ENCODE results near the gene CENPP. TPM values are rescaled to one million over a fixed set of nuclear protein-coding genes. Genes with fewer than 3 reads are reported as not detected.

CENPP gene
- total RNA-seq, 1 donor from 2014 or later, result 9.3 TPM

GRCh38 chr9:92293075-92293354, 32.7 kb upstream of the CENPP start:
- Histone ChIP-seq H3K9me3 (no peaks in the 10 kb centered on the region), H3K36me3 (peaks cover 0 to 15% of the 10 kb centered on the region in 2 donors), H3K27ac (peak overlapping the region; percentile 61), H3K27me3 (no peaks in the 10 kb centered on the region), H3K4me1 (peaks cover 22% of the 10 kb centered on the region), H3K4me3 (peak overlapping the region; percentile 72 to 74)
- TF ChIP-seq POLR2A (IDR thresholded peaks at IDR 0.05) (no peak), POLR2AphosphoS5 (IDR thresholded peaks at IDR 0.05; ENCODE audit: insufficient read depth in 1 of 2, low read depth in 1 of 2) (no peak), CTCF (IDR thresholded peaks at IDR 0.05) (no peak)
- DNase-seq (ENCODE audit: extremely low spot score in 2 of 2), result no peak
- intact Hi-C loops (cut with DNase I), result loop anchor here (10.0 kb wide), 2 partner anchors 158 to 1088 kb away; no protein-coding TSS in a partner anchor

GRCh38 chr9:92293452-92294296, 32.1 kb upstream of the CENPP start, which contains the start of gene IARS1:
TSS of gene IARS1 (minus strand) at chr9:92293697. CDS start at chr9:92289419, 4,278 bp downstream.
- Histone ChIP-seq H3K27me3 (no peaks in the 10 kb centered on the region), H3K9me3 (no peaks in the 10 kb centered on the region), H3K36me3 (peaks cover 0 to 15% of the 10 kb centered on the region in 2 donors), H3K27ac (peak within 1 kb of the TSS; percentile 61), H3K4me3 (peak within 1 kb of the TSS; percentile 72 to 74), H3K4me1 (peaks cover 22% of the 10 kb centered on the region)
- intact Hi-C loops (cut with DNase I), result loop anchor here (10.0 kb wide), 2 partner anchors 159 to 1089 kb away; no protein-coding TSS in a partner anchor
- TF ChIP-seq POLR2AphosphoS5 (IDR thresholded peaks at IDR 0.05; ENCODE audit: insufficient read depth in 1 of 2, low read depth in 1 of 2) (peak; percentile 92 to 93), CTCF (IDR thresholded peaks at IDR 0.05) (peak in 2 of 3 experiments; percentile 18 to 26), POLR2A (IDR thresholded peaks at IDR 0.05) (peak in 1 of 2 donors; percentile 30)
- peak in 1 of 2 donors; percentile 99 for DNase-seq (ENCODE audit: extremely low spot score in 2 of 2)

GRCh38 chr9:92294297-92294676, 31.5 kb upstream of the CENPP start:
- no peak for DNase-seq (ENCODE audit: extremely low spot score in 2 of 2)
- Histone ChIP-seq H3K27me3 (no peaks in the 10 kb centered on the region), H3K36me3 (peaks cover 0 to 20% of the 10 kb centered on the region in 2 donors), H3K4me1 (peaks cover 22% of the 10 kb centered on the region), H3K4me3 (peak overlapping the region; percentile 72 to 74), H3K27ac (peak overlapping the region; percentile 61), H3K9me3 (no peaks in the 10 kb centered on the region)
- TF ChIP-seq POLR2AphosphoS5 (IDR thresholded peaks at IDR 0.05; ENCODE audit: insufficient read depth in 1 of 2, low read depth in 1 of 2) (no peak), POLR2A (IDR thresholded peaks at IDR 0.05) (no peak), CTCF (IDR thresholded peaks at IDR 0.05) (no peak)
- intact Hi-C loops (cut with DNase I), result loop anchor here (10.0 kb wide), 2 partner anchors 159 to 1089 kb away; no protein-coding TSS in a partner anchor

GRCh38 chr9:92295240-92295790, 30.4 kb upstream of the CENPP start:
- H3K4me1 ChIP-seq, result peaks cover 22% of the 10 kb centered on the region
- H3K27ac ChIP-seq, result no peak overlapping the region
- no peak overlapping the region for H3K4me3 ChIP-seq

More at GRCh38 chr9:92295240-92295790, 30.4 kb upstream of the CENPP start:
- Histone ChIP-seq H3K36me3 (peaks cover 0 to 30% of the 10 kb centered on the region in 2 donors), H3K9me3 (no peaks in the 10 kb centered on the region), H3K27me3 (no peaks in the 10 kb centered on the region)
- TF ChIP-seq POLR2AphosphoS5 (IDR thresholded peaks at IDR 0.05; ENCODE audit: insufficient read depth in 1 of 2, low read depth in 1 of 2), result no peak
- TF ChIP-seq CTCF (IDR thresholded peaks at IDR 0.05), result no peak
- no peak for TF ChIP-seq POLR2A (IDR thresholded peaks at IDR 0.05)
- no peak for DNase-seq (ENCODE audit: extremely low spot score in 2 of 2)
- intact Hi-C loops (cut with DNase I), result loop anchor here (10.0 kb wide), 2 partner anchors 161 to 1091 kb away; no protein-coding TSS in a partner anchor

All from vagina (tissue), 2 donors.